Naive thymus-derived CD4-positive, alpha-beta T cell (primary cell): Measurements from ENCODE around the gene BLCAP. TPM values are rescaled to one million over a fixed set of nuclear protein-coding genes. Genes with fewer than 3 reads are reported as not detected.

Experiments used
- ATAC-seq: fragments of 150-1000 bp; cut with Tn5 transposase; 2 replicates; pipeline ENCODE4 v1.10.0; 2021; ENCODE audit warnings: mild to moderate bottlenecking, moderate library complexity
- CTCF ChIA-PET: fragments of 350-600 bp; sonication (Branson Sonifier 250); formaldehyde crosslinking; loops from one replicate; lab custom pipeline; 2021; ENCODE audit warnings: antibody characterized with exemption; lab: Charles Lee
- POLR2A ChIA-PET: fragments of 350-600 bp; sonication (Branson Sonifier 250); formaldehyde crosslinking; loops from one replicate; lab custom pipeline; 2021; ENCODE audit warnings: antibody characterized with exemption, inconsistent platforms; lab: Charles Lee
- DNase-seq, 9 donors: peaks; one replicate each; pipeline versions ENCODE4 v3.0.0 to v3.0.0-alpha.2; 2020 to 2022; ENCODE audit warnings: mixed read lengths in 1 of 9
- H3K27ac ChIP-seq: one replicate; pipeline ENCODE4 v1.7.0; 2013; ENCODE audit warnings: mild to moderate bottlenecking, low read depth, low read length, moderate library complexity
- H3K27me3 ChIP-seq, 2 donors: one replicate each; pipeline ENCODE4 v1.7.0; 2013; ENCODE audit warnings: low read length in 2 of 2, mild to moderate bottlenecking in 2 of 2, moderate library complexity in 2 of 2; ENCODE audit not compliant: control insufficient read depth in 2 of 2, insufficient read depth in 2 of 2
- H3K36me3 ChIP-seq, 3 experiments: 1 replicate in 2 of 3; 2 replicates in 1 of 3; pipeline ENCODE4 v1.7.0; 2013; ENCODE audit warnings: low read length in 3 of 3, mild to moderate bottlenecking in 3 of 3, moderate library complexity in 1 of 3; ENCODE audit not compliant: insufficient read depth in 3 of 3, control insufficient read depth in 2 of 3
- H3K4me1 ChIP-seq, 2 donors: one replicate each; pipeline ENCODE4 v1.7.0; 2013; ENCODE audit warnings: low read length in 2 of 2, mild to moderate bottlenecking in 2 of 2, moderate library complexity in 1 of 2; ENCODE audit not compliant: control insufficient read depth in 2 of 2, insufficient read depth in 2 of 2
- H3K4me3 ChIP-seq: 2 replicates; pipeline ENCODE4 v1.7.0; 2013; ENCODE audit warnings: mild to moderate bottlenecking, low read length
- H3K9me3 ChIP-seq, 3 experiments: 1 replicate in 2 of 3; 2 replicates in 1 of 3; pipeline ENCODE4 v1.7.0; 2013; ENCODE audit warnings: low read length in 3 of 3; ENCODE audit not compliant: control insufficient read depth in 2 of 3
- H3K27ac Mint-ChIP-seq, 9 donors: one replicate each; pipeline ENCODE4 v1.8.0; 2020 to 2022; ENCODE audit warnings: mixed read lengths in 9 of 9, mild to moderate bottlenecking in 8 of 9, moderate library complexity in 5 of 9, inconsistent platforms in 2 of 9
- H3K27me3 Mint-ChIP-seq, 5 donors: one replicate each; pipeline ENCODE4 v1.8.0; 2021 to 2022; ENCODE audit warnings: mixed read lengths in 5 of 5, mild to moderate bottlenecking in 1 of 5
- H3K36me3 Mint-ChIP-seq, 5 donors: one replicate each; pipeline ENCODE4 v1.8.0; 2020 to 2022; ENCODE audit warnings: mixed read lengths in 5 of 5, mild to moderate bottlenecking in 3 of 5, inconsistent platforms in 1 of 5
- H3K4me1 Mint-ChIP-seq, 7 donors: one replicate each; pipeline ENCODE4 v1.8.0; 2020 to 2022; ENCODE audit warnings: mixed read lengths in 7 of 7, mild to moderate bottlenecking in 3 of 7, inconsistent platforms in 1 of 7
- H3K4me3 Mint-ChIP-seq, 10 donors: one replicate each; pipeline ENCODE4 v1.8.0; 2020 to 2022; ENCODE audit warnings: mild to moderate bottlenecking in 10 of 10, mixed read lengths in 10 of 10, moderate library complexity in 6 of 10, inconsistent platforms in 2 of 10
- H3K9me3 Mint-ChIP-seq, 11 donors: one replicate each; pipeline ENCODE4 v1.8.0; 2020 to 2022; ENCODE audit warnings: mixed read lengths in 11 of 11, mild to moderate bottlenecking in 4 of 11, inconsistent platforms in 1 of 11, moderate library complexity in 1 of 11
- intact Hi-C, 2 donors: fragments of 100-400 bp; cut with micrococcal nuclease; formaldehyde crosslinking; loops; one replicate each; pipeline ENCODE4 v1.15.1; 2023
- polyA plus RNA-seq, 2 donors: library from polyadenylated mRNA; unstranded; fragments of 300-500 nt; fragmentation: Illumina TruSeq; gene quantifications; one replicate each; pipeline ENCODE4 v1.2.3, GENCODE V29; 2021
- total RNA-seq, 6 experiments: library from RNA in 5 of 6; stranded (reverse) in 5 of 6; gene quantifications; 1 replicate in 5 of 6; 2 replicates in 1 of 6; pipeline ENCODE4 v1.2.3 and lab custom pipeline; 2021 to 2026

Gene BLCAP
- total and polyA plus RNA-seq, 7 experiments from 2014 or later: 42.1 to 94.7 (median 88.0) TPM

- DNase-seq (no peak), ATAC-seq (no peak)
- Mint-ChIP-seq H3K4me3 (peak overlapping the region; percentile 51 to 79 (median 68)), H3K27me3 (peaks cover 0 to 12% (median 0%) of the 10 kb centered on the region in 5 donors), H3K36me3 (peaks cover 7 to 30% (median 16%) of the 10 kb centered on the region in 5 donors), H3K9me3 (no peaks in the 10 kb centered on the region), H3K27ac (peak overlapping the region in 2 of 9 donors; percentile 15 to 21), H3K4me1 (peaks cover 29 to 68% (median 55%) of the 10 kb centered on the region in 7 donors)
- H3K4me3 ChIP-seq: no peak overlapping the region
- no peak overlapping the region for H3K27ac ChIP-seq
- intact Hi-C loops: no loop called here
- POLR2A ChIA-PET: interaction anchor here (1.3 kb wide), 1 partner anchor 10 kb away, joined by 4 read pairs; no protein-coding TSS in a partner anchor
- peaks cover 11 to 14% of the 10 kb centered on the region in 2 donors for H3K4me1 ChIP-seq
- no peaks in the 10 kb centered on the region for H3K9me3 ChIP-seq
- H3K36me3 ChIP-seq: peaks cover 0 to 40% (median 0%) of the 10 kb centered on the region in 3 experiments
- CTCF ChIA-PET: interaction anchor here (0.9 to 1.7 kb wide), 2 partner anchors 10 to 13 kb away, joined by 4 read pairs; no protein-coding TSS in a partner anchor
- H3K27me3 ChIP-seq: no peaks in the 10 kb centered on the region
Observed at GRCh38 chr20:37520419-37520955, 7.2 kb downstream of the BLCAP start.

- Histone ChIP-seq H3K27ac (no peak overlapping the region), H3K4me3 (no peak overlapping the region), H3K4me1 (peaks cover 5 to 7% of the 10 kb centered on the region in 2 donors), H3K27me3 (no peaks in the 10 kb centered on the region), H3K9me3 (no peaks in the 10 kb centered on the region), H3K36me3 (peaks cover 0 to 47% (median 0%) of the 10 kb centered on the region in 3 experiments)
- Mint-ChIP-seq H3K9me3 (no peaks in the 10 kb centered on the region), H3K27ac (no peak overlapping the region), H3K4me1 (peaks cover 22 to 61% (median 48%) of the 10 kb centered on the region in 7 donors), H3K36me3 (peaks cover 7 to 36% (median 16%) of the 10 kb centered on the region in 5 donors), H3K4me3 (peak overlapping the region in 9 of 10 donors; percentile 33 to 79 (median 68)), H3K27me3 (peaks cover 0 to 12% (median 0%) of the 10 kb centered on the region in 5 donors)
- ChIA-PET CTCF (interaction anchor here (0.9 to 1.7 kb wide), 2 partner anchors 11 to 13 kb away, joined by 4 read pairs; no protein-coding TSS in a partner anchor), POLR2A (interaction anchor here (1.3 kb wide), 1 partner anchor 10 kb away, joined by 4 read pairs; no protein-coding TSS in a partner anchor)
- ATAC-seq (no peak), DNase-seq (no peak)
- intact Hi-C loops: no loop called here
Observed at GRCh38 chr20:37519508-37520418, 7.9 kb downstream of the BLCAP start.

GRCh38 chr20:37518606-37519507 is 8.8 kb downstream of the BLCAP start:
- DNase-seq (no peak), ATAC-seq (no peak)
- POLR2A ChIA-PET: no interaction called here
- CTCF ChIA-PET: no interaction called here
- peaks cover 17 to 53% (median 42%) of the 10 kb centered on the region in 7 donors for H3K4me1 Mint-ChIP-seq
- peaks cover 7 to 43% (median 16%) of the 10 kb centered on the region in 5 donors for H3K36me3 Mint-ChIP-seq
- H3K9me3 Mint-ChIP-seq: no peaks in the 10 kb centered on the region
- Histone ChIP-seq H3K27me3 (no peaks in the 10 kb centered on the region), H3K27ac (no peak overlapping the region), H3K4me3 (no peak overlapping the region), H3K36me3 (peaks cover 0 to 56% (median 0%) of the 10 kb centered on the region in 3 experiments), H3K4me1 (peaks cover 0 to 3% of the 10 kb centered on the region in 2 donors), H3K9me3 (no peaks in the 10 kb centered on the region)
- no peak overlapping the region for H3K27ac Mint-ChIP-seq
- intact Hi-C loops: no loop called here
- no peak overlapping the region for H3K4me3 Mint-ChIP-seq
- H3K27me3 Mint-ChIP-seq: peaks cover 0 to 12% (median 0%) of the 10 kb centered on the region in 5 donors

GRCh38 chr20:37518059-37518458 is 9.6 kb downstream of the BLCAP start:
- H3K4me1 ChIP-seq: no peaks in the 10 kb centered on the region
- H3K27me3 ChIP-seq: no peaks in the 10 kb centered on the region
- ChIA-PET POLR2A (no interaction called here), CTCF (no interaction called here)
- H3K4me3 Mint-ChIP-seq: no peak overlapping the region
- intact Hi-C loops: no loop called here
- ATAC-seq: no peak
- H3K4me3 ChIP-seq: no peak overlapping the region
- peaks cover 0 to 63% (median 0%) of the 10 kb centered on the region in 3 experiments for H3K36me3 ChIP-seq
- H3K36me3 Mint-ChIP-seq: peaks cover 7 to 38% (median 16%) of the 10 kb centered on the region in 5 donors
- H3K9me3 ChIP-seq: no peaks in the 10 kb centered on the region
- H3K27ac ChIP-seq: no peak overlapping the region
- peaks cover 17 to 46% (median 35%) of the 10 kb centered on the region in 7 donors for H3K4me1 Mint-ChIP-seq
- peak overlapping the region in 1 of 9 donors; percentile 3 for H3K27ac Mint-ChIP-seq
- peaks cover 0 to 12% (median 0%) of the 10 kb centered on the region in 5 donors for H3K27me3 Mint-ChIP-seq
- no peak for DNase-seq
- no peaks in the 10 kb centered on the region for H3K9me3 Mint-ChIP-seq

- Mint-ChIP-seq H3K27me3 (peaks cover 0 to 12% (median 0%) of the 10 kb centered on the region in 5 donors), H3K4me1 (peaks cover 17 to 43% (median 33%) of the 10 kb centered on the region in 7 donors), H3K4me3 (no peak overlapping the region), H3K36me3 (peaks cover 9 to 38% (median 16%) of the 10 kb centered on the region in 5 donors), H3K27ac (no peak overlapping the region), H3K9me3 (no peaks in the 10 kb centered on the region)
- H3K9me3 ChIP-seq: no peaks in the 10 kb centered on the region
- CTCF ChIA-PET: interaction anchor here (0.5 kb wide), 1 partner anchor 266 kb away, joined by 3 read pairs; no protein-coding TSS in a partner anchor
- no peak for DNase-seq
- no peak overlapping the region for H3K4me3 ChIP-seq
- no peaks in the 10 kb centered on the region for H3K4me1 ChIP-seq
- no peaks in the 10 kb centered on the region for H3K27me3 ChIP-seq
- peaks cover 0 to 68% (median 0%) of the 10 kb centered on the region in 3 experiments for H3K36me3 ChIP-seq
- no peak for ATAC-seq
- POLR2A ChIA-PET: no interaction called here
- no peak overlapping the region for H3K27ac ChIP-seq
- intact Hi-C loops: no loop called here
Observed at GRCh38 chr20:37516811-37517750, 10.6 kb downstream of the BLCAP start.
